Skeletal muscle tissue (tissue), 4 donors: ENCODE results near the gene NRP1. TPM values are rescaled to one million over a fixed set of nuclear protein-coding genes. Genes with fewer than 3 reads are reported as not detected.
"Not testable (repeated sequence)": the region's sequence is repeated elsewhere in the genome, so short reads cannot be mapped to it uniquely, and the experiment has no call there.

Experiments
- H3K27ac ChIP-seq: one replicate; pipeline ENCODE4 v1.7.0; 2013; ENCODE audit warnings: mild to moderate bottlenecking, low read depth, low read length, inconsistent platforms
- H3K27me3 ChIP-seq, 3 donors: one replicate each; pipeline ENCODE4 v1.7.0; 2013; ENCODE audit warnings: low read length in 3 of 3; ENCODE audit not compliant: control insufficient read depth in 3 of 3, insufficient read depth in 3 of 3
- H3K36me3 ChIP-seq, 3 donors: one replicate each; pipeline ENCODE4 v1.7.0; 2013; ENCODE audit warnings: low read length in 3 of 3; ENCODE audit not compliant: control insufficient read depth in 3 of 3, insufficient read depth in 3 of 3
- H3K4me1 ChIP-seq, 3 donors: one replicate each; pipeline ENCODE4 v1.7.0; 2013; ENCODE audit warnings: low read length in 3 of 3, mild to moderate bottlenecking in 3 of 3; ENCODE audit not compliant: control insufficient read depth in 3 of 3, insufficient read depth in 3 of 3
- H3K4me3 ChIP-seq, 3 donors: one replicate each; pipeline ENCODE4 v1.7.0; 2013; ENCODE audit warnings: low read length in 3 of 3
- H3K9ac ChIP-seq, 3 donors: one replicate each; pipeline ENCODE4 v1.7.0; 2013; ENCODE audit warnings: low read length in 3 of 3, mild to moderate bottlenecking in 3 of 3, moderate library complexity in 2 of 3, low read depth in 1 of 3
- H3K9me3 ChIP-seq, 3 donors: one replicate each; pipeline ENCODE4 v1.7.0; 2013; ENCODE audit warnings: low read length in 3 of 3; ENCODE audit not compliant: control insufficient read depth in 3 of 3
- total RNA-seq: library from RNA; depleted of rRNA; stranded (reverse); fragments of >200 nt; gene quantifications from one replicate; pipeline ENCODE4 v1.2.3, GENCODE V29; 2014
- donor health status: Osteomylitis.

The NRP1 gene
- total RNA-seq, 1 donor from 2014 or later = 120 TPM

- H3K9ac ChIP-seq = no peak overlapping the region
- no peaks in the 10 kb centered on the region for H3K9me3 ChIP-seq
- no peaks in the 10 kb centered on the region for H3K27me3 ChIP-seq
- H3K4me1 ChIP-seq = peaks cover 0 to 2% (median 0%) of the 10 kb centered on the region in 3 donors
- H3K36me3 ChIP-seq = no peaks in the 10 kb centered on the region
- no peak overlapping the region for H3K27ac ChIP-seq
- H3K4me3 ChIP-seq = no peak overlapping the region
These were observed 191.2 kb downstream of the NRP1 start for GRCh38 chr10:33143160-33143728.

DNA sequence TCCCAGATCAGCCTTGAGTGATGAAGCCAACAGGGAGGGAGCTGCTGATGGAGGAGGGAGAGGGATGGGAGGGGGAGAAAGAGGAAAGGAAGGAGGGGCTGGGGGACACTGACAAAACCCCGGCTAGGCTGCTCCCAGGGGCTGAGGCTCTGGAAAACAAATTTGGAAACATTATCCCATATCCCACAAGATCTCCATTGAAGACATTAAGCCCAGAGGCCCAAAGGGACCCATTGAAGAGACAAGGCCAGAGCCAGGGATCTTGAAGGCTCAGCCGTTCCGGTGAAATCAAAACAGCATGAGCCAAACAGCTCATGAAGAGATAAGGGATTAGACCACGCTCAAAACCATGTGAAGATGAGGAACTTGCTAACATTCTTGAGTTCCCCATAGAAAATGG lies 192.2 kb downstream of the NRP1 start:
- Histone ChIP-seq H3K27ac (no peak overlapping the region), H3K27me3 (no peaks in the 10 kb centered on the region), H3K9ac (no peak overlapping the region), H3K4me1 (peaks cover 0 to 2% (median 0%) of the 10 kb centered on the region in 3 donors), H3K4me3 (no peak overlapping the region), H3K36me3 (no peaks in the 10 kb centered on the region), H3K9me3 (no peaks in the 10 kb centered on the region)

- Histone ChIP-seq H3K4me3 (no peak overlapping the region), H3K4me1 (peaks cover 0 to 2% (median 0%) of the 10 kb centered on the region in 3 donors), H3K27ac (no peak overlapping the region), H3K9ac (no peak overlapping the region), H3K27me3 (no peaks in the 10 kb centered on the region), H3K36me3 (no peaks in the 10 kb centered on the region), H3K9me3 (no peaks in the 10 kb centered on the region)
These were observed 193.2 kb downstream of the NRP1 start for GRCh38 chr10:33141251-33141650.

GRCh38 chr10:33139181-33139646 lies 195.3 kb downstream of the NRP1 start:
- no peaks in the 10 kb centered on the region for H3K9me3 ChIP-seq
- H3K27ac ChIP-seq = no peak overlapping the region

GRCh38 chr10:33138686-33139085 lies 195.8 kb downstream of the NRP1 start:
- H3K27ac ChIP-seq, H3K9me3 ChIP-seq, H3K4me3 ChIP-seq, H3K36me3 ChIP-seq, H3K9ac ChIP-seq, H3K4me1 ChIP-seq, H3K27me3 ChIP-seq: not testable (repeated sequence)

More at GRCh38 chr10:33139181-33139646, 195.3 kb downstream of the NRP1 start:
- Histone ChIP-seq H3K36me3 (no peaks in the 10 kb centered on the region), H3K4me3 (no peak overlapping the region), H3K4me1 (peaks cover 0 to 2% (median 0%) of the 10 kb centered on the region in 3 donors), H3K27me3 (no peaks in the 10 kb centered on the region), H3K9ac (no peak overlapping the region)

DNA sequence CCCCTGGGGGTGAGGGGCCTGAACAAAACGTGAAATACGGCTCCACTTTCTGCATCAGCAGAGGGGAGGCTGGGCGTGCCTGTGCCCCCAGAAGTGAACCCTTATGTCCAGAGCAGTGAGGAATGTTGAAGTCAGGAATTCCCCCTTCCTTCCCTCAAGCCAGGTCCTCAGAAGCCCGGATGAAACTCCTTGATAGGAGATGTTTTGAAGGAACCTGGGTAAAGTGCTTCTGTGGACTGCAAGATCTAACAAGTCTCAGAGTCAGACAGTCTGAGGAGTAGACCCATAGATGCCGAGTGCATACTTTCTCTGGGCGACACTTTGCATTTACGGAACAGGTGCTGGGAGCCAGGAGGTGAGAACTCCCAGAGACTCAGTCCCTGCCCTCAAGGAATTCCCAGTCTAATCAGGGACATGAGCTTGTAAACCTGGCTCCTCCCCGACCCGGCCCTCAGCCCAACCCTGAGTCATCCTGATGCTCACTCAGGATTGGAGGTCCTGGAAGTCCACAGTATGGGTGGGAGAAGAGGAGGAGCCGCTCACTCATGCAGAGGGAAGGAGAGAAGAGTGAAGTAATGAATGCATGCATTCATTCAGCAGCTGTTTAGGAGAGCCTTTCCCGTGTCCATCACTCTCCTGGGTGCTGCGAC lies 197.0 kb downstream of the NRP1 start:
- H3K9ac ChIP-seq = no peak overlapping the region
- H3K27ac ChIP-seq = no peak overlapping the region
- H3K9me3 ChIP-seq = no peaks in the 10 kb centered on the region
- H3K36me3 ChIP-seq = no peaks in the 10 kb centered on the region
- H3K27me3 ChIP-seq = no peaks in the 10 kb centered on the region
- H3K4me1 ChIP-seq = peaks cover 0 to 2% (median 0%) of the 10 kb centered on the region in 3 donors
- H3K4me3 ChIP-seq = no peak overlapping the region

- Histone ChIP-seq H3K27ac (no peak overlapping the region), H3K4me1 (peaks cover 0 to 2% (median 0%) of the 10 kb centered on the region in 3 donors), H3K9ac (no peak overlapping the region), H3K9me3 (no peaks in the 10 kb centered on the region), H3K36me3 (no peaks in the 10 kb centered on the region), H3K4me3 (no peak overlapping the region), H3K27me3 (no peaks in the 10 kb centered on the region)
These were observed 197.7 kb downstream of the NRP1 start for GRCh38 chr10:33136781-33137180.

DNA sequence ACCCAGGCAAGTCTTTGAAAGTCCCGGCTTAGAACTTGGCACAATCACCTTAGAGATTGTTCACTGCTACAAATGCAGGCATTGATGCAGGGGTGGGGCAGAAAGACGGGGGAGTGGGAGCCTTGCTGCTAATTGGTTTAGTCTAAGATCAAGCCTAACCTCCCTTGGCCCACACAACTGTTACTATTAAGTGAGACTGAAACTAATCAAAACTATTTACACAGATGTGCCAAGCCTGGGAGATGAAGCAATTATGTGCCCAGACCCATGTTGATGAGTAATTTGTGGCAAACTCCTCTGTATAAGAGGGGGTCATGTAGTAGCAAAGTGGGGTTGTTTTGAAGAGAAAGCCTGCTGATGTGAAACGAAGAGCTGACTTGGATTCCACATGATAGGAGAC lies 198.2 kb downstream of the NRP1 start:
- H3K36me3 ChIP-seq = no peaks in the 10 kb centered on the region
- no peak overlapping the region for H3K27ac ChIP-seq
- peaks cover 0 to under 1% (median 0%) of the 10 kb centered on the region in 3 donors for H3K4me1 ChIP-seq
- no peaks in the 10 kb centered on the region for H3K9me3 ChIP-seq
- no peak overlapping the region for H3K9ac ChIP-seq
- H3K4me3 ChIP-seq = no peak overlapping the region
- no peaks in the 10 kb centered on the region for H3K27me3 ChIP-seq

DNA sequence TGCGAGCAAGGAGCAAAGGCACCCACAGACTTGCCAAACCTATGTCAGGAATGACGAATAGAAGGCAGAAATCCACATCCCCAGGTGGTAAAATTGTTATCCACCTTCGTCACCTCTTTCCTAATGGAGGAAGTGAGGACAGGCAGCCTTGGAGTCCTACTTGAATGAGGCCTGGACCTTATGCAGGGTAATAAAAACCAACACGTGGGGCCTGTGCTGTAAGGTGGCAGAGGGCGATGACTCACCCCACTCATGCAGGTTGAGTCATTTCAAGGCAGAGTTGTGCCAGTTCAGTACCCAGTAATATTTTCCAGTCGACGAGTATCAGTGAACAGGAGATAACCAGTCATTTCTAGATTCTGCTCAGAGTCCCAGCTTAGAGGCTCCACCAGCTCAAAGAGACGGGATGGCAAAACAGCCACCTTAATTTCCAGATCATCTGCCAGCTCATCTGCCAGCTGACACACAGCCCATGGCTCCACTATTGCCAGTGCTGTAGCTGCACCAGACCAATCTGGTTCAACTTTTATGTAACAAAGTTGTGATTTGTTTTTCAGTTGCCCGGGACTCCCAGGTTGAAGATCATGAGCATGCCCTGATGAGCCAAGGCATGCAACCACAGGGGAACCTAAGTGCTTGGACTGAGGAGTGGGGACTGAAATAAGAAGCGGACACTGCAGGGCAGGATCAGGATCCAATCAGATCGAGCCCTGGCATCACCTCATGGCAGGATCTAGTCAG lies 200.3 kb downstream of the NRP1 start:
- Histone ChIP-seq H3K4me1 (peaks cover 0 to 5% (median 0%) of the 10 kb centered on the region in 3 donors), H3K4me3 (no peak overlapping the region), H3K27me3 (no peaks in the 10 kb centered on the region), H3K27ac (peak overlapping the region; percentile 18), H3K36me3 (no peaks in the 10 kb centered on the region), H3K9ac (no peak overlapping the region), H3K9me3 (no peaks in the 10 kb centered on the region)

GRCh38 chr10:33133557-33133956 lies 200.9 kb downstream of the NRP1 start:
- Histone ChIP-seq H3K27me3 (no peaks in the 10 kb centered on the region), H3K4me3 (no peak overlapping the region), H3K36me3 (no peaks in the 10 kb centered on the region), H3K4me1 (peaks cover 0 to 5% (median 0%) of the 10 kb centered on the region in 3 donors), H3K9me3 (no peaks in the 10 kb centered on the region), H3K9ac (no peak overlapping the region), H3K27ac (no peak overlapping the region)
